Upper lobe of left lung (tissue), 6 donors: Measurements from ENCODE around the gene S100A10. TPM values are rescaled to one million over a fixed set of nuclear protein-coding genes. Genes with fewer than 3 reads are reported as not detected.

Experiments used
- ATAC-seq, 2 donors: fragments of 200-7000 bp; cut with Tn5 transposase; one replicate each; pipeline ENCODE4 v1.9.1; 2022; ENCODE audit warnings: mild to moderate bottlenecking in 2 of 2, moderate library complexity in 2 of 2; ENCODE audit not compliant: low FRiP score in 2 of 2
- DNase-seq, 2 donors: peaks; one replicate each; pipeline ENCODE4 v3.0.0-alpha.2; 2019 to 2020
- H3K27ac ChIP-seq, 4 donors: fragments of 200-600 bp; sonication (generic); one replicate each; pipeline ENCODE4 v1.5.1; 2016 to 2019
- H3K27me3 ChIP-seq, 4 donors: fragments of 200-600 bp; sonication (generic); one replicate each; pipeline ENCODE4 v1.5.1; 2017 to 2019
- H3K36me3 ChIP-seq, 4 donors: fragments of 200-600 bp; sonication (generic); one replicate each; pipeline ENCODE4 v1.5.1; 2016 to 2019
- H3K4me1 ChIP-seq, 4 donors: fragments of 200-600 bp; sonication (generic); one replicate each; pipeline ENCODE4 v1.5.1; 2018 to 2019
- H3K4me3 ChIP-seq, 4 donors: fragments of 200-600 bp; sonication (generic); one replicate each; pipeline ENCODE4 v1.5.1; 2017 to 2019; ENCODE audit warnings: mild to moderate bottlenecking in 2 of 4, moderate library complexity in 1 of 4
- H3K9me3 ChIP-seq, 4 donors: fragments of 200-600 bp; sonication (generic); one replicate each; pipeline ENCODE4 v1.5.1; 2018 to 2019
- EP300 ChIP-seq, 4 donors: sonication (generic); formaldehyde crosslinking; IDR thresholded peaks; one replicate each; pipeline ENCODE4 v1.5.1; 2017; ENCODE audit warnings: antibody characterized with exemption in 4 of 4, control low read depth in 2 of 4
- POLR2A ChIP-seq, 4 donors: fragments of 450-650 bp; IDR thresholded peaks; one replicate each; pipeline ENCODE4 v1.5.1; 2016 to 2017; ENCODE audit warnings: antibody characterized with exemption in 4 of 4, mild to moderate bottlenecking in 2 of 4
- POLR2AphosphoS5 ChIP-seq, 2 donors: sonication (generic); formaldehyde crosslinking; IDR thresholded peaks; one replicate each; pipeline ENCODE4 v1.5.1; 2017; ENCODE audit warnings: antibody characterized with exemption in 2 of 2
- WGBS, 2 donors: methylation state at CpG; one replicate each; pipeline ENCODE4 v1.1.5; 2017 to 2018; 5-methylcytosine and 5-hydroxymethylcytosine counted together
- total RNA-seq, 6 donors: library from RNA; depleted of rRNA in 4 of 6; stranded (reverse); fragments of >200 nt in 4 of 6; gene quantifications; one replicate each; pipeline versions ENCODE4 v1.1.0 to v1.2.1, GENCODE V29; 2016 to 2021
- TF ChIP-seq, protein P1 (sequence below), 6 experiments: fragments of 450-650 bp in 4 of 6; fragments of 200-600 bp in 2 of 6; sonication (generic) in 2 of 6; IDR thresholded peaks; one replicate each; pipeline ENCODE4 v1.5.1; 2016 to 2019; ENCODE audit warnings: antibody characterized with exemption in 6 of 6
- donor health status: DM: no; HTN: no; CAD: no; lungs with moderate emphysema.
- donor health status: DM: no; HTN: yes; CAD: no; lungs with severe emphysema.

The S100A10 gene
- total RNA-seq, 6 donors from 2014 or later, result 79.6 to 785 (median 432) TPM

DNA sequence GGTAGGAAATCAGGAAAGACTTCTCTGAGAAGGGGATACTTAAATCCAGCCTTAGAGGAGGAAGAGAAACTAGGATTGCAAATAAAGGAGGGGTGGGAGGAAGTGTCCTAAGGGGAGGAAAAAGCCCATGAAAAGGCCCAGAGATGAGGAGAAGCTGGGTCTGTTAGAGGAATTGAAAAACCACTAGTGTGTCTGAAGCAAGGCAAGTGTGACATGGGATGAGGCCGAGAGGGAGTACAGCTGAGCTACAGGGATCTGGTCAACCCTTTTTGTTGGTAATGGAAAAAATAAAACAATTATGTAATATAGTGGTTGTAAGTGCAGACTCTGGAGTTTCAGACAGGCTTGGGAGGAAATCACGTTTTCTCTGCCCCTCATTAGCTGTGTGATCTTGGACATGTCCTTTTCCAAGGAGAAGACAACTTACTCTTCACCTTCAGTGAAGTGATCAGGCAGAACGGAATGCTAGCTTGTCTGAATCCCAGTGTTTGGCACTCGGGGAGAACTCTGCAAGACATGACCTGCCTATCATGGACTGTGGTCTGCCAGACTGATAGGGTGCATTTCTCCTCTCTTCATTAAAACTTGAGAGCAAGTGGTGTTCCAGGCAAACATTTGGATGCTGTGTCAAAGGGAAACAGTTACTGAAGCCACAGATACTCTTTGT, 7.4 kb upstream of the S100A10 start:
- TF ChIP-seq EP300 (IDR thresholded peaks at IDR 0.05) (no peak), POLR2A (IDR thresholded peaks at IDR 0.05) (no peak), POLR2AphosphoS5 (IDR thresholded peaks at IDR 0.05) (no peak)
- TF ChIP-seq, protein P1, sequence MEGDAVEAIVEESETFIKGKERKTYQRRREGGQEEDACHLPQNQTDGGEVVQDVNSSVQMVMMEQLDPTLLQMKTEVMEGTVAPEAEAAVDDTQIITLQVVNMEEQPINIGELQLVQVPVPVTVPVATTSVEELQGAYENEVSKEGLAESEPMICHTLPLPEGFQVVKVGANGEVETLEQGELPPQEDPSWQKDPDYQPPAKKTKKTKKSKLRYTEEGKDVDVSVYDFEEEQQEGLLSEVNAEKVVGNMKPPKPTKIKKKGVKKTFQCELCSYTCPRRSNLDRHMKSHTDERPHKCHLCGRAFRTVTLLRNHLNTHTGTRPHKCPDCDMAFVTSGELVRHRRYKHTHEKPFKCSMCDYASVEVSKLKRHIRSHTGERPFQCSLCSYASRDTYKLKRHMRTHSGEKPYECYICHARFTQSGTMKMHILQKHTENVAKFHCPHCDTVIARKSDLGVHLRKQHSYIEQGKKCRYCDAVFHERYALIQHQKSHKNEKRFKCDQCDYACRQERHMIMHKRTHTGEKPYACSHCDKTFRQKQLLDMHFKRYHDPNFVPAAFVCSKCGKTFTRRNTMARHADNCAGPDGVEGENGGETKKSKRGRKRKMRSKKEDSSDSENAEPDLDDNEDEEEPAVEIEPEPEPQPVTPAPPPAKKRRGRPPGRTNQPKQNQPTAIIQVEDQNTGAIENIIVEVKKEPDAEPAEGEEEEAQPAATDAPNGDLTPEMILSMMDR (IDR thresholded peaks at IDR 0.05), result no peak
- Histone ChIP-seq H3K4me1 (peaks cover 4 to 10% (median 8%) of the 10 kb centered on the region in 4 donors), H3K4me3 (no peak overlapping the region), H3K27ac (peak overlapping the region; percentile 10 to 76 (median 58)), H3K9me3 (no peaks in the 10 kb centered on the region), H3K27me3 (no peaks in the 10 kb centered on the region), H3K36me3 (no peaks in the 10 kb centered on the region)
- WGBS, 2 donors, result 72 to 75% methylated on average over 4 of the region's 4 CpGs
- ATAC-seq (peak in 1 of 2 donors; percentile 82), DNase-seq (no peak)

DNA sequence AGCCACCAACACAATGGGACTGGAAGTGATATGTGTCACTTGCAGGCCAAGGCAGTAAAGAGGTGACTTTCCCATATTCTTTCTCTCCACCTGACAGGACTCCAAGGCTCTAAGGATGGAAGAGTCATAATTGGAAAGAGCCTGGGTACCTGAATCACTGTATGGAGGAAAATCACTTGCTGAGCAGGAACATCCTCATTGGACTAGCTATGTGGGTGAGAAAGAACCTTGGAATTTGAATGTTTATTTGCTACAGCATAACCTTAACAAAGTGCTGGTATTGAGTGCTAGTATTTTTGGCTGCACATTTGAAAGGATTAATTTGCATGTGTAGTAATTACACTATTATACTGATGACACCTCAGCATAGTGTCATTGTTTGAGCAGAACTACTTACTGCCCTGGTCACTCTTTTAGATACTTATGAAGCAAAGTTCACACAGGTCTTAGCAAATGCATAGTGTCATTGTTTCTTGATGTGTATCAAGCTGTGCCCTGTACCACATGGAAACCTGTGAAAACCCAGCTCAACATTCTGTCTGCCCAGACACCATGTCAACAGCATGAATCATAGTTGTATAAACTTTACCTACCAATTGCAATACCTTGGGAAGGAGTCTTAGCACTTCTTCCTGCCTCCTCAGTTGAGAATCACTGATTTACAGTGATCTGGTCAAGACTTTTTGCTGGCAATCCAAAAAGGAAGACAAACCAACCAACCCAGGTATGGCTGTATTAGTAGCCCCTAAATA, 5.1 kb upstream of the S100A10 start:
- Histone ChIP-seq H3K9me3 (no peaks in the 10 kb centered on the region), H3K27ac (no peak overlapping the region), H3K27me3 (no peaks in the 10 kb centered on the region), H3K4me3 (no peak overlapping the region), H3K36me3 (no peaks in the 10 kb centered on the region), H3K4me1 (peaks cover 16 to 26% (median 20%) of the 10 kb centered on the region in 4 donors)
- TF ChIP-seq, protein P1 (IDR thresholded peaks at IDR 0.05), result no peak
- TF ChIP-seq POLR2A (IDR thresholded peaks at IDR 0.05), result no peak
- no peak for TF ChIP-seq POLR2AphosphoS5 (IDR thresholded peaks at IDR 0.05)
- TF ChIP-seq EP300 (IDR thresholded peaks at IDR 0.05), result no peak
- ATAC-seq (no peak), DNase-seq (no peak)

DNA sequence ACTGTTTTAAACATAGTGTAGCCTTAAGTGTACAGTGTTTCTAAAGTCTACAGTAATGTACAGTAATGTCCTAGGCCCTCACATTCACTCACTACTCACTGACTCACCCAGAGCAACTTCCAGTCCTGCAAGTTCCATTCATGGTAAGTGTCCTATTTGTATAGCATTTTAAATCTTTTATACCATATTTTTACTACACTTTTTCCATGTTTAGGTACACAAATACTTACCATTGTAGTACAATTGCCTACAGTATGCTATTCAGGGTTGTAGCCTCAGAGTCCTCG, 3.6 kb upstream of the S100A10 start:
- no peak overlapping the region for H3K27ac ChIP-seq
- no peaks in the 10 kb centered on the region for H3K36me3 ChIP-seq
- no peak overlapping the region for H3K4me3 ChIP-seq
- TF ChIP-seq, protein P1 (IDR thresholded peaks at IDR 0.05), result no peak
- no peak for TF ChIP-seq POLR2A (IDR thresholded peaks at IDR 0.05)
- WGBS, 2 donors, result 86 to 91% methylated on average over 1 of the region's 1 CpG
- H3K4me1 ChIP-seq, result peaks cover 21 to 34% (median 21%) of the 10 kb centered on the region in 4 donors
- ATAC-seq, result no peak
- no peak for DNase-seq
- H3K9me3 ChIP-seq, result no peaks in the 10 kb centered on the region
- H3K27me3 ChIP-seq, result no peaks in the 10 kb centered on the region

DNA sequence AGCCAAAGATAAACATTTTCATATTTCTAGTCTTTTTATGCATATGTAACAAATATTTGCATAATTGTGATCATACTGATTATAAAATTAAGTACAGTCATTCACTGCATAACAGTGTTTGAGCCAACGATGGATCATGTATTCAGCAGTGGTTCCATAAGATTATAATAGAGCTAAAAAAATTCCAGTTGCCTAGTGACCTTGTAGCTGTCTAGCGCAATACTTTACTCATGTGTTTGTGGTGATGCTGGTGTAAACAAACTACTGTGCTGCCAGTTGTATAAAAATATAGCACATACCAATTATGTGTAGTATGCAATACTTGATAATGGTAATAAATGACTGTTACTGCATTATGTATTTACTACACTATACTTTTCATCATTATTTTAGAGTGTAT, 2.1 kb upstream of the S100A10 start:
- 72 to 75% methylated on average over 2 of the region's 2 CpGs for WGBS, 2 donors
- TF ChIP-seq POLR2AphosphoS5 (IDR thresholded peaks at IDR 0.05) (no peak), EP300 (IDR thresholded peaks at IDR 0.05) (no peak)
- TF ChIP-seq, protein P1 (IDR thresholded peaks at IDR 0.05), result no peak

More for the DNA sequence above, 2.1 kb upstream of the S100A10 start:
- H3K4me3 ChIP-seq, result no peak overlapping the region
- H3K4me1 ChIP-seq, result peaks cover 23 to 38% (median 29%) of the 10 kb centered on the region in 4 donors
- H3K27me3 ChIP-seq, result no peaks in the 10 kb centered on the region
- ATAC-seq (no peak), DNase-seq (no peak)
- H3K9me3 ChIP-seq, result no peaks in the 10 kb centered on the region
- peak overlapping the region in 1 of 4 donors; percentile 99 for H3K27ac ChIP-seq
- H3K36me3 ChIP-seq, result no peaks in the 10 kb centered on the region
